Measurements from ENCODE around the gene ZNF761.

DNA sequence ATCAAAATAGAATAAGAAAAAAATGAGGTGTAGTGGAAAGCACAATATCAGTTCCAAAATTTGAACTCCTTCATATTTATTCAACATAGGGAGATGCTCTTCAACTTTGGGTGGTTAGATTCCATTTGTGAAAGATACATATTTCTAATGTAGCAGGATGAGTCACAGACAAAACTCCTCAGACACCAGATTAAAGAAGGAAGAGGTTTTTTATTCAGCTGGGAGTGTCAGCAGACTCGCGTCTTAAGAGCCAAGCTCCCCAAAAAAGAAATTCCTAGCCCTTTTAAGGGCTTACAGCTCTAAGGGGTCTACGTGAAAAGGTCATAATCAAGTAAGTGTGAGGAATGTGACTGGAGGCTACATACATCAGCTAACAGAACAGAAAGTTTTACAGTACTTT is 43.6 kb upstream of the ZNF761 start:
- TF ChIP-seq RAD21 (IDR thresholded peaks at IDR 0.05; ENCODE audit: low read depth) (no peak), FOXM1 (IDR thresholded peaks at IDR 0.05; ENCODE audit: borderline replicate concordance, low read depth) (no peak), CEBPB (IDR thresholded peaks at IDR 0.05) (no peak), TAF1 (IDR thresholded peaks at IDR 0.05; ENCODE audit: low read depth) (no peak), TEAD4 (IDR thresholded peaks at IDR 0.05) (no peak)

Data from Ishikawa (cell line).